Cortex of kidney (tissue), 1 donor: ENCODE data around the gene TSHZ2.

Experiments
- DNase-seq: peaks from one replicate; lab custom pipeline; 2025; lab: John Stamatoyannopoulos, UW

TSHZ2 gene

GRCh38 chr20:53069132-53069531 is 97.0 kb downstream of the TSHZ2 start:
- DNase-seq = no peak

- DNase-seq = no peak
Measured at GRCh38 chr20:53070224-53070623, 98.1 kb downstream of the TSHZ2 start.

GRCh38 chr20:53070706-53071392 is 98.7 kb downstream of the TSHZ2 start:
- DNase-seq = no peak

GRCh38 chr20:53071833-53072232 is 99.7 kb downstream of the TSHZ2 start:
- no peak for DNase-seq

- no peak for DNase-seq
Measured at GRCh38 chr20:53072923-53073579, 100.9 kb downstream of the TSHZ2 start.

- DNase-seq = no peak
Measured at GRCh38 chr20:53073636-53074415, 101.7 kb downstream of the TSHZ2 start.

GRCh38 chr20:53074811-53075314 is 102.7 kb downstream of the TSHZ2 start:
- no peak for DNase-seq

- no peak for DNase-seq
Measured at GRCh38 chr20:53076668-53077067, 104.5 kb downstream of the TSHZ2 start.

GRCh38 chr20:53077373-53078205 is 105.4 kb downstream of the TSHZ2 start:
- DNase-seq = no peak

- no peak for DNase-seq
Measured at GRCh38 chr20:53078761-53079160, 106.6 kb downstream of the TSHZ2 start.

GRCh38 chr20:53079261-53079691 is 107.1 kb downstream of the TSHZ2 start:
- no peak for DNase-seq

- DNase-seq = no peak
Measured at GRCh38 chr20:53079828-53080686, 107.9 kb downstream of the TSHZ2 start.

GRCh38 chr20:53080687-53080962 is 108.5 kb downstream of the TSHZ2 start:
- no peak for DNase-seq

- DNase-seq = no peak
Measured at GRCh38 chr20:53080969-53081871, 109.1 kb downstream of the TSHZ2 start.

- no peak for DNase-seq
Measured at GRCh38 chr20:53081916-53082863, 110.0 kb downstream of the TSHZ2 start.

- DNase-seq = no peak
Measured at GRCh38 chr20:53083411-53083810, 111.3 kb downstream of the TSHZ2 start.

GRCh38 chr20:53084408-53084997 is 112.3 kb downstream of the TSHZ2 start:
- DNase-seq = no peak

- no peak for DNase-seq
Measured at GRCh38 chr20:53085720-53086119, 113.6 kb downstream of the TSHZ2 start.
